GM23338 (cell line): ENCODE data around the gene SF3B2.

Source experiments
- CREB1 ChIP-seq: fragments of 250-450 bp; sonication (Bioruptor Pico); IDR thresholded peaks from 2 replicates; pipeline ENCODE4 v1.5.0; 2020; ENCODE audit warnings: low read depth, mild to moderate bottlenecking, moderate library complexity
- EZH2 ChIP-seq: fragments of 200-600 bp; sonication (generic); IDR thresholded peaks from one replicate; pipeline ENCODE4 v1.8.0; 2017; ENCODE audit warnings: antibody characterized with exemption, mild to moderate bottlenecking, low read depth; ENCODE audit not compliant: unreplicated experiment
- EZH2phosphoT487 ChIP-seq: fragments of 200-600 bp; sonication (generic); IDR thresholded peaks from one replicate; pipeline ENCODE4 v1.8.1; 2018; ENCODE audit warnings: antibody characterized with exemption; ENCODE audit not compliant: unreplicated experiment
- JUNB ChIP-seq: IDR thresholded peaks from one replicate; pipeline ENCODE4 v1.6.1; 2016; ENCODE audit warnings: antibody characterized with exemption; ENCODE audit not compliant: unreplicated experiment
- NANOG ChIP-seq: IDR thresholded peaks from 2 replicates; pipeline ENCODE4 v1.6.1; 2016; ENCODE audit warnings: antibody characterized with exemption, borderline replicate concordance
- POLR2AphosphoS5 ChIP-seq: IDR thresholded peaks from 2 replicates; pipeline ENCODE4 v1.6.1; 2016; ENCODE audit warnings: antibody characterized with exemption, low read depth
- STAT1 ChIP-seq: IDR thresholded peaks from one replicate; pipeline ENCODE4 v1.6.1; 2016; ENCODE audit warnings: antibody characterized with exemption; ENCODE audit not compliant: unreplicated experiment
- ZNF114 ChIP-seq: fragments of 250-450 bp; sonication (Bioruptor Pico); IDR thresholded peaks from 2 replicates; pipeline ENCODE4 v1.5.0; 2020; ENCODE audit warnings: mild to moderate bottlenecking, moderate library complexity
- ZNF331 ChIP-seq: fragments of 250-450 bp; sonication (Bioruptor Pico); IDR thresholded peaks from 2 replicates; pipeline ENCODE4 v1.5.0; 2020; ENCODE audit warnings: low read depth, mild to moderate bottlenecking, moderate library complexity
- TF ChIP-seq, protein P1 (sequence below), 2 experiments: fragments of 200-600 bp in 1 of 2; sonication (generic) in 1 of 2; conservative IDR thresholded peaks; 2 replicates each; pipeline versions ENCODE4 v1.5.1 to v1.6.1; 2016 to 2017; ENCODE audit warnings: antibody characterized with exemption in 2 of 2, low read depth in 2 of 2, mild to moderate bottlenecking in 2 of 2, moderate library complexity in 1 of 2
- TF ChIP-seq, protein P2 (sequence below): IDR thresholded peaks from one replicate; pipeline ENCODE4 v1.6.1; 2018; ENCODE audit warnings: antibody characterized with exemption; ENCODE audit not compliant: unreplicated experiment
- TF ChIP-seq, protein P3 (sequence below): IDR thresholded peaks from 2 replicates; pipeline ENCODE4 v1.6.1; 2016; ENCODE audit warnings: antibody characterized with exemption
- TF ChIP-seq, protein P4 (sequence below): fragments of 250-450 bp; sonication (Bioruptor Pico); IDR thresholded peaks from 2 replicates; pipeline ENCODE4 v1.5.0; 2020; ENCODE audit warnings: mild to moderate bottlenecking, moderate library complexity

DNA sequence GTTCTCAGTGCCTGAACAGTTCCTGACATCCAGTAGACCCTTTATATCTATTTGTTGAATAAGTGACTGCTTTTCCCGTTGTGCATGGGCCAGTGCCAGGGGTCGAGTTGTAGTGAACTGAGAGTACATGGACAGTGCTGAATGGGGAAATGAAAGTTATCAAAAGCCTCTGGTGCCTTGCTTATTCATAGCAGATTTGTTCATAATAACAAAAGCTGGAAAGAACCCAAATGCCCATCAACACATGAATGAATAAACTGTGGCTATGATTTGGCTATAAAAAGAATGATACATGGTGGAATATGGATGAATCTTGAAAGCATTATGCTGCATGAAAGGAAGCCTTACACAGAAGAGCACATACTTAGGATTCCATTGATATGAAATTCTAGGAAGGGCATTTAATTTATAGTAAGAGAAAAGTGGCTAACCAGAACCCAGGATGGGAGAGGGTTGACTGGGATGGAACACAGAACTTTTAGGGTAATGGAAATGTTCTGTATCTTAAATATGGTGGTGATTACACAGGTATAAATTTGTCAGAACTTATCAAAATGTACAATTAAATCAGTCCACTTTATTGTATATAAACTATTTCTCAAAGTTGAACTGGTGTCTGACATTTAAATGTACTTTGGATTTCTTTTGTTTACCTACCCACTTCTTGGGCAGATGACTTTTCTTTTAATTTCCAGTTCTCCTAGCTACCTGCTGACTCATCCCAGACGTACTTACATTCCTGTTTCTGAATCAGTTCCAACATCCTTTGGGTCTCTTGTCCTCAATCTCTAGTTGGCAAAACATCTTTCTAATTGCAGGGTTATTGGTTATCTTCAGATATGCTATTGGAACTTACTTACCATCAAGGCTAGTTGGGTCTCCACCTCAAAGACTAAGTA is 60.7 kb downstream of the SF3B2 start:
- TF ChIP-seq, protein P1, sequence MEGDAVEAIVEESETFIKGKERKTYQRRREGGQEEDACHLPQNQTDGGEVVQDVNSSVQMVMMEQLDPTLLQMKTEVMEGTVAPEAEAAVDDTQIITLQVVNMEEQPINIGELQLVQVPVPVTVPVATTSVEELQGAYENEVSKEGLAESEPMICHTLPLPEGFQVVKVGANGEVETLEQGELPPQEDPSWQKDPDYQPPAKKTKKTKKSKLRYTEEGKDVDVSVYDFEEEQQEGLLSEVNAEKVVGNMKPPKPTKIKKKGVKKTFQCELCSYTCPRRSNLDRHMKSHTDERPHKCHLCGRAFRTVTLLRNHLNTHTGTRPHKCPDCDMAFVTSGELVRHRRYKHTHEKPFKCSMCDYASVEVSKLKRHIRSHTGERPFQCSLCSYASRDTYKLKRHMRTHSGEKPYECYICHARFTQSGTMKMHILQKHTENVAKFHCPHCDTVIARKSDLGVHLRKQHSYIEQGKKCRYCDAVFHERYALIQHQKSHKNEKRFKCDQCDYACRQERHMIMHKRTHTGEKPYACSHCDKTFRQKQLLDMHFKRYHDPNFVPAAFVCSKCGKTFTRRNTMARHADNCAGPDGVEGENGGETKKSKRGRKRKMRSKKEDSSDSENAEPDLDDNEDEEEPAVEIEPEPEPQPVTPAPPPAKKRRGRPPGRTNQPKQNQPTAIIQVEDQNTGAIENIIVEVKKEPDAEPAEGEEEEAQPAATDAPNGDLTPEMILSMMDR (conservative IDR thresholded peaks at IDR 0.05; ENCODE audit: low read depth in 2 of 2), result no peak
- TF ChIP-seq STAT1 (no peak), EZH2 (no peak), EZH2phosphoT487 (no peak), ZNF114 (no peak), CREB1 (CRISPR knock-in tag) (no peak), POLR2AphosphoS5 (no peak), NANOG (no peak), JUNB (no peak), ZNF331 (CRISPR knock-in tag) (no peak)
- TF ChIP-seq, protein P2, sequence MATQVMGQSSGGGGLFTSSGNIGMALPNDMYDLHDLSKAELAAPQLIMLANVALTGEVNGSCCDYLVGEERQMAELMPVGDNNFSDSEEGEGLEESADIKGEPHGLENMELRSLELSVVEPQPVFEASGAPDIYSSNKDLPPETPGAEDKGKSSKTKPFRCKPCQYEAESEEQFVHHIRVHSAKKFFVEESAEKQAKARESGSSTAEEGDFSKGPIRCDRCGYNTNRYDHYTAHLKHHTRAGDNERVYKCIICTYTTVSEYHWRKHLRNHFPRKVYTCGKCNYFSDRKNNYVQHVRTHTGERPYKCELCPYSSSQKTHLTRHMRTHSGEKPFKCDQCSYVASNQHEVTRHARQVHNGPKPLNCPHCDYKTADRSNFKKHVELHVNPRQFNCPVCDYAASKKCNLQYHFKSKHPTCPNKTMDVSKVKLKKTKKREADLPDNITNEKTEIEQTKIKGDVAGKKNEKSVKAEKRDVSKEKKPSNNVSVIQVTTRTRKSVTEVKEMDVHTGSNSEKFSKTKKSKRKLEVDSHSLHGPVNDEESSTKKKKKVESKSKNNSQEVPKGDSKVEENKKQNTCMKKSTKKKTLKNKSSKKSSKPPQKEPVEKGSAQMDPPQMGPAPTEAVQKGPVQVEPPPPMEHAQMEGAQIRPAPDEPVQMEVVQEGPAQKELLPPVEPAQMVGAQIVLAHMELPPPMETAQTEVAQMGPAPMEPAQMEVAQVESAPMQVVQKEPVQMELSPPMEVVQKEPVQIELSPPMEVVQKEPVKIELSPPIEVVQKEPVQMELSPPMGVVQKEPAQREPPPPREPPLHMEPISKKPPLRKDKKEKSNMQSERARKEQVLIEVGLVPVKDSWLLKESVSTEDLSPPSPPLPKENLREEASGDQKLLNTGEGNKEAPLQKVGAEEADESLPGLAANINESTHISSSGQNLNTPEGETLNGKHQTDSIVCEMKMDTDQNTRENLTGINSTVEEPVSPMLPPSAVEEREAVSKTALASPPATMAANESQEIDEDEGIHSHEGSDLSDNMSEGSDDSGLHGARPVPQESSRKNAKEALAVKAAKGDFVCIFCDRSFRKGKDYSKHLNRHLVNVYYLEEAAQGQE, result no peak
- TF ChIP-seq, protein P3, sequence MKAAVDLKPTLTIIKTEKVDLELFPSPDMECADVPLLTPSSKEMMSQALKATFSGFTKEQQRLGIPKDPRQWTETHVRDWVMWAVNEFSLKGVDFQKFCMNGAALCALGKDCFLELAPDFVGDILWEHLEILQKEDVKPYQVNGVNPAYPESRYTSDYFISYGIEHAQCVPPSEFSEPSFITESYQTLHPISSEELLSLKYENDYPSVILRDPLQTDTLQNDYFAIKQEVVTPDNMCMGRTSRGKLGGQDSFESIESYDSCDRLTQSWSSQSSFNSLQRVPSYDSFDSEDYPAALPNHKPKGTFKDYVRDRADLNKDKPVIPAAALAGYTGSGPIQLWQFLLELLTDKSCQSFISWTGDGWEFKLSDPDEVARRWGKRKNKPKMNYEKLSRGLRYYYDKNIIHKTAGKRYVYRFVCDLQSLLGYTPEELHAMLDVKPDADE, result no peak
- TF ChIP-seq, protein P4, sequence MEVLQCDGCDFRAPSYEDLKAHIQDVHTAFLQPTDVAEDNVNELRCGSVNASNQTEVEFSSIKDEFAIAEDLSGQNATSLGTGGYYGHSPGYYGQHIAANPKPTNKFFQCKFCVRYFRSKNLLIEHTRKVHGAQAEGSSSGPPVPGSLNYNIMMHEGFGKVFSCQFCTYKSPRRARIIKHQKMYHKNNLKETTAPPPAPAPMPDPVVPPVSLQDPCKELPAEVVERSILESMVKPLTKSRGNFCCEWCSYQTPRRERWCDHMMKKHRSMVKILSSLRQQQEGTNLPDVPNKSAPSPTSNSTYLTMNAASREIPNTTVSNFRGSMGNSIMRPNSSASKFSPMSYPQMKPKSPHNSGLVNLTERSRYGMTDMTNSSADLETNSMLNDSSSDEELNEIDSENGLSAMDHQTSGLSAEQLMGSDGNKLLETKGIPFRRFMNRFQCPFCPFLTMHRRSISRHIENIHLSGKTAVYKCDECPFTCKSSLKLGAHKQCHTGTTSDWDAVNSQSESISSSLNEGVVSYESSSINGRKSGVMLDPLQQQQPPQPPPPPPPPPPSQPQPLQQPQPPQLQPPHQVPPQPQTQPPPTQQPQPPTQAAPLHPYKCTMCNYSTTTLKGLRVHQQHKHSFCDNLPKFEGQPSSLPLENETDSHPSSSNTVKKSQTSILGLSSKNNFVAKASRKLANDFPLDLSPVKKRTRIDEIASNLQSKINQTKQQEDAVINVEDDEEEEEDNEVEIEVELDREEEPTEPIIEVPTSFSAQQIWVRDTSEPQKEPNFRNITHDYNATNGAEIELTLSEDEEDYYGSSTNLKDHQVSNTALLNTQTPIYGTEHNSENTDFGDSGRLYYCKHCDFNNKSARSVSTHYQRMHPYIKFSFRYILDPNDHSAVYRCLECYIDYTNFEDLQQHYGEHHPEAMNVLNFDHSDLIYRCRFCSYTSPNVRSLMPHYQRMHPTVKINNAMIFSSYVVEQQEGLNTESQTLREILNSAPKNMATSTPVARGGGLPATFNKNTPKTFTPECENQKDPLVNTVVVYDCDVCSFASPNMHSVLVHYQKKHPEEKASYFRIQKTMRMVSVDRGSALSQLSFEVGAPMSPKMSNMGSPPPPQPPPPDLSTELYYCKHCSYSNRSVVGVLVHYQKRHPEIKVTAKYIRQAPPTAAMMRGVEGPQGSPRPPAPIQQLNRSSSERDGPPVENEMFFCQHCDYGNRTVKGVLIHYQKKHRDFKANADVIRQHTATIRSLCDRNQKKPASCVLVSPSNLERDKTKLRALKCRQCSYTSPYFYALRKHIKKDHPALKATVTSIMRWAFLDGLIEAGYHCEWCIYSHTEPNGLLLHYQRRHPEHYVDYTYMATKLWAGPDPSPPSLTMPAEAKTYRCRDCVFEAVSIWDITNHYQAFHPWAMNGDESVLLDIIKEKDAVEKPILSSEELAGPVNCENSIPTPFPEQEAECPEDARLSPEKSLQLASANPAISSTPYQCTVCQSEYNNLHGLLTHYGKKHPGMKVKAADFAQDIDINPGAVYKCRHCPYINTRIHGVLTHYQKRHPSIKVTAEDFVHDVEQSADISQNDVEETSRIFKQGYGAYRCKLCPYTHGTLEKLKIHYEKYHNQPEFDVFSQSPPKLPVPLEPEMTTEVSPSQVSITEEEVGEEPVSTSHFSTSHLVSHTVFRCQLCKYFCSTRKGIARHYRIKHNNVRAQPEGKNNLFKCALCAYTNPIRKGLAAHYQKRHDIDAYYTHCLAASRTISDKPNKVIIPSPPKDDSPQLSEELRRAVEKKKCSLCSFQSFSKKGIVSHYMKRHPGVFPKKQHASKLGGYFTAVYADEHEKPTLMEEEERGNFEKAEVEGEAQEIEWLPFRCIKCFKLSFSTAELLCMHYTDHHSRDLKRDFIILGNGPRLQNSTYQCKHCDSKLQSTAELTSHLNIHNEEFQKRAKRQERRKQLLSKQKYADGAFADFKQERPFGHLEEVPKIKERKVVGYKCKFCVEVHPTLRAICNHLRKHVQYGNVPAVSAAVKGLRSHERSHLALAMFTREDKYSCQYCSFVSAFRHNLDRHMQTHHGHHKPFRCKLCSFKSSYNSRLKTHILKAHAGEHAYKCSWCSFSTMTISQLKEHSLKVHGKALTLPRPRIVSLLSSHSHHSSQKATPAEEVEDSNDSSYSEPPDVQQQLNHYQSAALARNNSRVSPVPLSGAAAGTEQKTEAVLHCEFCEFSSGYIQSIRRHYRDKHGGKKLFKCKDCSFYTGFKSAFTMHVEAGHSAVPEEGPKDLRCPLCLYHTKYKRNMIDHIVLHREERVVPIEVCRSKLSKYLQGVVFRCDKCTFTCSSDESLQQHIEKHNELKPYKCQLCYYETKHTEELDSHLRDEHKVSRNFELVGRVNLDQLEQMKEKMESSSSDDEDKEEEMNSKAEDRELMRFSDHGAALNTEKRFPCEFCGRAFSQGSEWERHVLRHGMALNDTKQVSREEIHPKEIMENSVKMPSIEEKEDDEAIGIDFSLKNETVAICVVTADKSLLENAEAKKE (CRISPR knock-in tag), result no peak
